H9 (cell line): ENCODE data around the gene SOBP. TPM values are rescaled to one million over a fixed set of nuclear protein-coding genes. Genes with fewer than 3 reads are reported as not detected.

Experiments
- DNase-seq: peaks from one replicate; pipeline ENCODE4 v3.0.0-alpha.2; 2017
- H2AFZ ChIP-seq: one replicate; pipeline ENCODE4 v1.6.1; 2013; ENCODE audit warnings: mild to moderate bottlenecking, low read length, control low read depth, moderate library complexity
- H2AK5ac ChIP-seq: 2 replicates; pipeline ENCODE4 v1.6.1; 2013; ENCODE audit warnings: low read length, control low read depth, mixed read lengths; ENCODE audit not compliant: insufficient read length
- H2BK120ac ChIP-seq: one replicate; pipeline ENCODE4 v1.6.1; 2013; ENCODE audit warnings: low read depth, mild to moderate bottlenecking, low read length, control low read depth, inconsistent platforms; ENCODE audit not compliant: poor library complexity, severe bottlenecking
- H2BK12ac ChIP-seq: 2 replicates; pipeline ENCODE4 v1.6.1; 2013; ENCODE audit warnings: low read length, control low read depth, mixed read lengths, low read depth; ENCODE audit not compliant: insufficient read length
- H2BK15ac ChIP-seq: 2 replicates; pipeline ENCODE4 v1.6.1; 2013; ENCODE audit warnings: low read depth, low read length, control low read depth
- H2BK20ac ChIP-seq: one replicate; pipeline ENCODE4 v1.6.1; 2013; ENCODE audit warnings: low read depth, mild to moderate bottlenecking, low read length, control low read depth, inconsistent platforms; ENCODE audit not compliant: poor library complexity, severe bottlenecking
- H2BK5ac ChIP-seq: 2 replicates; pipeline ENCODE4 v1.6.1; 2013; ENCODE audit warnings: low read length, control low read depth, mixed read lengths; ENCODE audit not compliant: insufficient read length
- H3K14ac ChIP-seq: 2 replicates; pipeline ENCODE4 v1.6.1; 2013; ENCODE audit warnings: low read length, control low read depth; ENCODE audit not compliant: insufficient read depth
- H3K18ac ChIP-seq: 2 replicates; pipeline ENCODE4 v1.6.1; 2013; ENCODE audit warnings: low read depth, mild to moderate bottlenecking, mixed read lengths, low read length, control low read depth; ENCODE audit not compliant: insufficient read length
- H3K23ac ChIP-seq: 2 replicates; pipeline ENCODE4 v1.6.1; 2013; ENCODE audit warnings: low read length, control low read depth, mixed read lengths, low read depth; ENCODE audit not compliant: insufficient read length
- H3K23me2 ChIP-seq: 2 replicates; pipeline ENCODE4 v1.6.1; 2013; ENCODE audit warnings: low read depth, mild to moderate bottlenecking, mixed read lengths, low read length, control low read depth; ENCODE audit not compliant: insufficient read length, poor library complexity, severe bottlenecking
- H3K27ac ChIP-seq: 2 replicates; pipeline ENCODE4 v1.5.1; 2013; ENCODE audit warnings: low read length, control low read depth, mixed read lengths, low read depth; ENCODE audit not compliant: insufficient read length
- H3K27me3 ChIP-seq: 2 replicates; pipeline ENCODE4 v1.6.1; 2013; ENCODE audit warnings: low read length, control low read depth, inconsistent platforms; ENCODE audit not compliant: insufficient read depth
- H3K4ac ChIP-seq: 2 replicates; pipeline ENCODE4 v1.6.1; 2013; ENCODE audit warnings: low read depth, mild to moderate bottlenecking, control low read depth, inconsistent platforms, low read length, moderate library complexity
- H3K4me1 ChIP-seq: 2 replicates; pipeline ENCODE4 v1.6.1; 2013; ENCODE audit warnings: low read length, control low read depth, inconsistent platforms; ENCODE audit not compliant: insufficient read depth
- H3K4me2 ChIP-seq: 2 replicates; pipeline ENCODE4 v1.6.1; 2013; ENCODE audit warnings: low read length, control low read depth, mixed read lengths; ENCODE audit not compliant: insufficient read length, insufficient read depth
- H3K56ac ChIP-seq: 2 replicates; pipeline ENCODE4 v1.6.1; 2013; ENCODE audit warnings: low read depth, mild to moderate bottlenecking, mixed read lengths, low read length, control low read depth; ENCODE audit not compliant: insufficient read length
- H3K79me1 ChIP-seq: 2 replicates; pipeline ENCODE4 v1.6.1; 2013; ENCODE audit warnings: low read depth, mild to moderate bottlenecking, moderate library complexity, low read length, control low read depth, inconsistent platforms; ENCODE audit not compliant: insufficient read depth, poor library complexity, severe bottlenecking
- H3K79me2 ChIP-seq: 2 replicates; pipeline ENCODE4 v1.6.1; 2013; ENCODE audit warnings: low read length, control low read depth, inconsistent platforms; ENCODE audit not compliant: insufficient read depth
- H3K9ac ChIP-seq: 2 replicates; pipeline ENCODE4 v1.6.1; 2013; ENCODE audit warnings: low read length, control low read depth, mixed read lengths; ENCODE audit not compliant: insufficient read length; ENCODE audit errors: extremely low read depth
- H3K9me3 ChIP-seq: one replicate; pipeline ENCODE4 v1.6.1; 2013; ENCODE audit warnings: low read depth, low read length, inconsistent platforms; ENCODE audit not compliant: control insufficient read depth
- H3T11ph ChIP-seq: one replicate; pipeline ENCODE4 v1.6.1; 2013; ENCODE audit warnings: mild to moderate bottlenecking, low read length, control low read depth, inconsistent platforms
- H4K20me1 ChIP-seq: one replicate; pipeline ENCODE4 v1.6.1; 2013; ENCODE audit not compliant: control insufficient read depth, insufficient read length, insufficient read depth
- H4K5ac ChIP-seq: 2 replicates; pipeline ENCODE4 v1.6.1; 2013; ENCODE audit warnings: low read depth, mild to moderate bottlenecking, mixed read lengths, low read length, control low read depth; ENCODE audit not compliant: insufficient read length
- H4K8ac ChIP-seq: replicated peaks from 2 replicates; pipeline ENCODE4 v1.6.1; 2013; ENCODE audit warnings: low read length, control low read depth, mixed read lengths, low read depth; ENCODE audit not compliant: insufficient read length
- H4K91ac ChIP-seq: 2 replicates; pipeline ENCODE4 v1.6.1; 2013; ENCODE audit warnings: low read depth, mild to moderate bottlenecking, moderate library complexity, mixed read lengths, low read length, control low read depth; ENCODE audit not compliant: insufficient read length
- H3K27ac Mint-ChIP-seq, 3 experiments: 2 replicates in 2 of 3; 3 replicates in 1 of 3; pipeline ENCODE4 v1.8.0; 2020 to 2021; ENCODE audit warnings: mixed read lengths in 3 of 3, mild to moderate bottlenecking in 1 of 3, moderate library complexity in 1 of 3
- H3K27me3 Mint-ChIP-seq: 2 replicates; pipeline ENCODE4 v1.8.0; 2021; ENCODE audit warnings: low read depth, mild to moderate bottlenecking, moderate library complexity, mixed read lengths
- H3K36me3 Mint-ChIP-seq, 3 experiments: 2 replicates in 2 of 3; 3 replicates in 1 of 3; pipeline ENCODE4 v1.8.0; 2020 to 2021; ENCODE audit warnings: low read depth in 3 of 3, mixed read lengths in 3 of 3; ENCODE audit not compliant: insufficient read depth in 1 of 3
- H3K4me1 Mint-ChIP-seq, 2 experiments: 2 replicates each; pipeline ENCODE4 v1.8.0; 2020; ENCODE audit warnings: mixed read lengths in 2 of 2
- H3K4me3 Mint-ChIP-seq, 2 experiments: 2 replicates in 1 of 2; 3 replicates in 1 of 2; pipeline ENCODE4 v1.8.0; 2020 to 2021; ENCODE audit warnings: mild to moderate bottlenecking in 2 of 2, mixed read lengths in 2 of 2, moderate library complexity in 1 of 2
- H3K9me3 Mint-ChIP-seq, 2 experiments: 2 replicates in 1 of 2; 3 replicates in 1 of 2; pipeline ENCODE4 v1.8.0; 2020; ENCODE audit warnings: mild to moderate bottlenecking in 2 of 2, mixed read lengths in 2 of 2, moderate library complexity in 1 of 2
- CTCF ChIP-seq: fragments of 200-600 bp; sonication (generic); conservative IDR thresholded peaks from 3 replicates; pipeline ENCODE4 v1.8.0; 2021; ENCODE audit warnings: antibody characterized with exemption, mild to moderate bottlenecking
- WGBS: extraction: QIAGEN DNeasy Blood & Tissue Kit; methylation state at CpG from one replicate; pipeline ENCODE4 v1.1.7; 2013; ENCODE audit warnings: missing lambda C conversion rate, low lambda C conversion rate, mixed read lengths; ENCODE audit not compliant: insufficient read length; ENCODE audit errors: extremely low coverage; 5-methylcytosine and 5-hydroxymethylcytosine counted together
- total RNA-seq: library from RNA; stranded (reverse); gene quantifications from 2 replicates; pipeline ENCODE4 v1.2.1, GENCODE V29; 2021

Gene SOBP
- total RNA-seq, 1 experiment from 2014 or later, result 4.3 TPM

GRCh38 chr6:107600936-107601335, 111.0 kb downstream of the SOBP start:
- Histone ChIP-seq H4K8ac (no peak overlapping the region), H3K27me3 (no peaks in the 10 kb centered on the region), H3T11ph (no peak overlapping the region), H2BK5ac (no peak overlapping the region), H3K4me2 (no peak overlapping the region), H3K18ac (no peak overlapping the region), H2AFZ (no peak overlapping the region), H2BK15ac (no peak overlapping the region), H3K4me1 (peaks cover 5% of the 10 kb centered on the region; the same call in 1 of the 2 replicates), H3K9ac (no peak overlapping the region), H2AK5ac (no peak overlapping the region), H4K91ac (no peak overlapping the region), H3K79me2 (no peaks in the 10 kb centered on the region), H3K27ac (no peak overlapping the region), H4K20me1 (no peaks in the 10 kb centered on the region), H3K23me2 (no peaks in the 10 kb centered on the region), H2BK20ac (no peak overlapping the region), H3K14ac (no peak overlapping the region), H2BK120ac (no peak overlapping the region), H3K79me1 (no peaks in the 10 kb centered on the region), H3K9me3 (no peaks in the 10 kb centered on the region), H3K23ac (no peak overlapping the region), H3K4ac (no peak overlapping the region), H3K56ac (no peak overlapping the region), H4K5ac (no peak overlapping the region), H2BK12ac (no peak overlapping the region)
- Mint-ChIP-seq H3K4me3 (no peak overlapping the region; a peak in 2 of 5 replicates), H3K9me3 (no peaks in the 10 kb centered on the region), H3K27me3 (no peaks in the 10 kb centered on the region), H3K4me1 (peaks cover 61 to 71% of the 10 kb centered on the region in 2 experiments), H3K27ac (peak overlapping the region in 1 of 3 experiments; percentile 40; a peak in 2 of 7 replicates), H3K36me3 (no peaks in the 10 kb centered on the region)
- no peak for TF ChIP-seq CTCF
- peak; percentile 58 for DNase-seq
- no CpG with 5 or more reads among the region's 5 CpGs for WGBS
